ENCODE results near the gene ODAPH. TPM values are rescaled to one million over a fixed set of nuclear protein-coding genes. Genes with fewer than 3 reads are reported as not detected.

ODAPH gene
- polyA plus RNA-seq, 1 donor: 0.25 TPM

- DNase-seq (ENCODE audit: low read depth): no peak
These were observed 11.0 kb upstream of the ODAPH start for GRCh38 chr4:75544870-75545269.

GRCh38 chr4:75545526-75545925 is 10.3 kb upstream of the ODAPH start:
- no peak for DNase-seq (ENCODE audit: low read depth)

GRCh38 chr4:75547647-75548387 is 8.0 kb upstream of the ODAPH start:
- DNase-seq (ENCODE audit: low read depth): no peak

- DNase-seq (ENCODE audit: low read depth): no peak
These were observed 6.8 kb upstream of the ODAPH start for GRCh38 chr4:75549019-75549418.

DNA sequence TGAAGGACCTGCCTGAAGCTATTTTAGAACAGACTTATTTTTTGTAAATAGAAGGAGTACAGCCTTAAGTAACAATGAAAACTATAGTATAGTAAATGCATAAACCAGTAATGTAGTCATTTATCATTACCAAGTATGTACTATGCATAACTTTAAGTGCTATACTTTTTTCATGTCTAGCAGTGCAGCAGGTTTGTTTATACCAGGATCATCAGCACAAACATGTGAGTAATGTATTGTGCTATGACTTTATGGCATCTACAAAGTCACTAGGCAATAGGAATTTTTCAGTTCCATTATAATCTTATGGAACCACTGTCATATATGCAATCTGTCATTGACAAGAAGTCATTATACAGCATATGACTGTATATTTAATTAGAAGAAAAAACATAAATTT is 3.4 kb upstream of the ODAPH start:
- DNase-seq (ENCODE audit: low read depth): no peak

DNA sequence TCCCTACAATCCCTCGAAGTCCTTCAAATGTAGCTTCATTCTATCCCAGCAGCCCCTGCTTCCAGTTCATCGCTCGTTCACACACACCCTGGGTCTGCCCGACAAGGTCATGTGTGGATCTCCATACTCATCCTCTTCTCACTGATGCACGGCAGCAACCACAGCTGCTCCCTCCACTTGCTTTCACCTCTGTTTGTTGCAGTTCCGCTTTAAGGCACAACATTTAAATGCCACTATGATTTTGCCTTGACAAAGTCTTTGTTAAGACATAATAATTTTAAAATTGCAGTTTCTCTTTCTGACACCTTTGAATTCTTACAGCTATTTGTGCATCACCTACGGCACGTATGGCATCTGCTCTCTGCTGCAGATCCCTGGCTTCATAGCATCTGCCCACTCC is 1.8 kb downstream of the ODAPH start:
- no peak for DNase-seq (ENCODE audit: low read depth)

DNA sequence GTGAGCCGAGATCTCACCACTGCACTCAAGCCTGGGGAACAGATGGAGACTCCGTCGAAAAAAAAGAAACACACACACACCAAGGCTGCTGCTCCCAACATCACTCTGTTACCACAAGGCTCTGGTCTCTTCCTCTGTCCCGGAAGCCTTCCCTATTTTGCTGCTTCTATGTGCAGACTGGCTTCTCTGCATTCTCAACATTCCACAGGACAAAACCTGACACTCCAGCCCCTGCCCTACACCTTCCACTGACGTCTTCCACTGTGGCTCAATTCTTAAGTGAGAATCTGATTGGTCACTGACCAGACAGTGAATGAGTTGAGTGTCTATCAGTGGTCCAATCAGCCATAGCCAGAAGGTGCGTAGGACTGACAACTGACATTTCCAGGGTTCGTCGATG is 5.9 kb downstream of the ODAPH start:
- DNase-seq (ENCODE audit: low read depth): no peak

- DNase-seq (ENCODE audit: low read depth): no peak
These were observed 8.2 kb downstream of the ODAPH start for GRCh38 chr4:75564023-75564422.

DNA sequence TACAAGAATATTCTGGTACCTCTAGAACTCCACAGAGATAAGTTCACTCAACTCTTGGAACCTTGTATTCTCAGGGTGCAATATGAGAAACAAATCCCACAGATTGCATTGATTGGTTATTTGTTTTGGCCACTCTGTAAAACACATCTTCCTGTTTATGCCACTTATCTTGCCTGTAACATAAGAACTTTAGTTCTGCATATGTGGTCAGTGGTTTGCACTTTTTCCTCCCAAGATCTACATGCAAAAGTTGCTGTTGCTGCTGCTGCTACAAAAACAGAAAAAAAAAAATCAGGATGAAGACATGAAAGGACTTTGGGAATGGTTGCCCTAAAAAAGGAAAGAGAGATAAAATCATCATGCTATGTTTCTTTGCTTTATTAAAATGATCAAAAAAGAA is 9.6 kb downstream of the ODAPH start:
- DNase-seq (ENCODE audit: low read depth): no peak

GRCh38 chr4:75566911-75567310 is 11.0 kb downstream of the ODAPH start:
- DNase-seq (ENCODE audit: low read depth): no peak

DNA sequence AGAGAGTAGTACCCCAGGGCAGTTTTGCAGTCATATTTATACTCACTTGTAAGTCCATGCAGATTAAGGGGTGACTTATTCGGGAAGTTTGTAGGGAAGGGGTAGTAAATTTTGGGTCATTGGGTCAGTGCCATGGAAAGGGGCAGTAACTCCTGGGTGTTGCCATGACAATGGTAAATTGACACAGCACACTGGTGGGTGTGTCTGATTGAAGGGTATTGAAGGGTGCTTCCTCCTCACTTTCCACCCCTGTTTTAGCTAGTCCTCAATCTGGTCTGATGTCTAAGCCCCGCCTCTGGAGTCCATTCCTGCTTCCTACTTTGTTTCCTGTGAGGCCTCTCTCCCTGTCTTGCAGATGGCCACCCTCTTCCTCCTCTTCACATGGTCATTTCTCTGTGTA is 11.9 kb downstream of the ODAPH start:
- DNase-seq (ENCODE audit: low read depth): no peak

GRCh38 chr4:75584067-75584466 is 28.2 kb downstream of the ODAPH start:
- DNase-seq (ENCODE audit: low read depth): no peak

DNA sequence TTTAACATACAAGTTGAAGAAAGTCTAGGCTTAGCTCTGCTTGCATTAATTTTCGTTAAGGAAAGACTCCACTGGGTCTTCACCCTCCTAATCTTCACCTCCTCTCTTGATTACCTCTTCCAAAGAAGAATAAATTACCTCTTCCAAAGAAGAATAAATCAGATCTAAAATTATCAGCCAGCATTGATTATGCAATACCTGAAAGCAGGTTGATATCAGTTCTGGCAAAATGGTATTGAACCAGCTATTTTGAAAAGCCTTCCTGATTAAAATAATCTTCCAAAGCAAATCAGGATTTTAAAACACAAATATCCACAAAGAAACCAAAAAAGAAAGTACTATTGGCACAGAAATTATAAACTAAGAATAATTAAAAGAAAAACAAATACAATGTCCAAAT is 37.5 kb downstream of the ODAPH start:
- no peak for DNase-seq (ENCODE audit: low read depth)

DNA sequence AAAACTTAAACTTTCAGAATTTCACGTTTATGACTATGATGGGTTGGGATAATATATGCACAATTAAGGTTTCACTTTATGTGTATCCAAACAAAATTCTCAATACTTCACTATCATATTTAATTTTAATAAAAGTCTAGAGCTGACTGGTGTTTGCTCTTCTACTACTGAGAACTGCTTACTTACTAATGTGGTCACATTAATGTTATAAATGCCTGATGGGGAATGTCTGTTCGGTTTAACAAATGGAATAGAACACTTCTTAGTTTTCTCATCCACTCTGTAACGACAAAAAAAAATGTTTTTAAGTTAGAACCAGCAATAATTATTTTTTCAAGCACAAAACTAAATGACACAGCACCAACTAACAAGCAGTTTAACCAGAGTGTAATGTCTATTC is 40.2 kb downstream of the ODAPH start:
- DNase-seq (ENCODE audit: low read depth): no peak

DNA sequence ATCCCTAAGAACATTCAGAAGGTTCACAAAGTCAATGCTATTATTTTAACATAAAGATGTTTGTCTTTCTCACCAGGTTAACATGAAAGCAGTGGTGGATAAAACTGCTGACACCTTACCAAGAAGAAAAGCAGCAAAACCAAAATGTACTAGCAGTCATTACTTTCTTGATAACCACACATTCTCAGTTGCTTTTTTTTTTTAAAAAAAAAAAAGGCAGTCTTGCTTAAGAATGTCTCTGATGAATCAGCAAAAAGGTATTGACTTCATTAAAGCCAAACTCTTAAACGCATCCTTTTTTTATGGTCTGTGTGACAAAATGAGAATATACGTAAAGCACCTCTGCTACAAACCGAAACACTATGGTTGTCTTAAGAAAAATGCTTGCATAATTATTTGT is 42.5 kb downstream of the ODAPH start:
- no peak for DNase-seq (ENCODE audit: low read depth)

- no peak for DNase-seq (ENCODE audit: low read depth)
These were observed 43.8 kb downstream of the ODAPH start for GRCh38 chr4:75599647-75600046.

- DNase-seq (ENCODE audit: low read depth): no peak
These were observed 50.1 kb downstream of the ODAPH start for GRCh38 chr4:75605928-75606327.

DNA sequence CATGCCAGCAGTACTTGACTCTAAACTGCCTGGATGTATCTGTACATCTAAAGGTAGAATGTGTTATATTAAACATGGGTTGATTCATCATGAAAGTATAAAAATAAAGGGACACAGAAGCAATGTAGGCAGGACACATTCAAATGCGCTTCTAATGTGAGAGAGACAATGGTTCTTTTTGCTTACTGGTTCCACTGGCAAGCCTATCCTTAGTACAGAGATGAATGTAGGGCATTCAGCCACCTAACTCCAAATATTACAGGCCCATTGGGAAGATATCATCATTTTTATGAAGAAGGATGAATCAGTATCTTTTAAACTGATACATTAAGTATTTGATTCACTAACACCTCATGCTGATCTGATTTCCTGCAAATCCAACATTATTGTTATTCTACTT is 56.4 kb downstream of the ODAPH start:
- DNase-seq (ENCODE audit: low read depth): no peak

Other genes starting within 250 kb of the ODAPH start
- 22.7 TPM for gene RCHY1, start 41.7 kb upstream of the ODAPH start, polyA plus RNA-seq (ENCODE audit: insufficient read length)
- 16.0 TPM for gene THAP6, start 41.6 kb upstream of the ODAPH start, polyA plus RNA-seq (ENCODE audit: insufficient read length)
- gene CDKL2, start 74.5 kb downstream of the ODAPH start, polyA plus RNA-seq (ENCODE audit: insufficient read length): 0.14 TPM
- 152 TPM for gene G3BP2, start 117.3 kb downstream of the ODAPH start, polyA plus RNA-seq (ENCODE audit: insufficient read length)
- 236 TPM for gene USO1, start 168.5 kb downstream of the ODAPH start, polyA plus RNA-seq (ENCODE audit: insufficient read length)